H1 (cell line): ENCODE results near the gene NEDD4L. TPM values are rescaled to one million over a fixed set of nuclear protein-coding genes. Genes with fewer than 3 reads are reported as not detected.

ENCODE experiments used
- CTCF ChIA-PET: fragments of 300-600 bp; sonication (Branson Sonifier 250); formaldehyde crosslinking; loops from one replicate; lab custom pipeline; 2021; ENCODE audit not compliant: partially characterized antibody; lab: Charles Lee
- POLR2A ChIA-PET: fragments of 300-600 bp; sonication (Branson Sonifier 250); formaldehyde crosslinking; loops from one replicate; lab custom pipeline; 2021; ENCODE audit warnings: inconsistent platforms; ENCODE audit not compliant: partially characterized antibody; lab: Charles Lee
- DNase-seq, 2 experiments: peaks; one replicate each; pipeline versions ENCODE4 v3.0.0 to v3.0.0-alpha.2; 2010 to 2022; ENCODE audit warnings: low spot score in 2 of 2, low read depth in 1 of 2, mixed read lengths in 1 of 2
- FAIRE-seq: peaks from 2 replicates; lab custom pipeline; 2011; peaks lifted over from hg19 to GRCh38; lab: Jason Lieb, UNC
- H2AFZ ChIP-seq: 2 replicates; pipeline ENCODE4 v1.8.1; 2012; ENCODE audit warnings: low read length, inconsistent platforms
- H2AK5ac ChIP-seq: 2 replicates; pipeline ENCODE4 v1.6.1; 2013; ENCODE audit warnings: low read depth, low read length
- H2BK120ac ChIP-seq: replicated peaks from 2 replicates; pipeline ENCODE3; 2013; ENCODE audit warnings: low read depth, low read length, inconsistent platforms
- H2BK12ac ChIP-seq: 2 replicates; pipeline ENCODE4 v1.6.1; 2013; ENCODE audit warnings: low read depth, low read length
- H2BK15ac ChIP-seq: 2 replicates; pipeline ENCODE4 v1.6.1; 2013; ENCODE audit warnings: low read length
- H2BK20ac ChIP-seq: 2 replicates; pipeline ENCODE4 v1.6.1; 2013; ENCODE audit warnings: low read length
- H2BK5ac ChIP-seq: 2 replicates; pipeline ENCODE4 v1.6.1; 2013; ENCODE audit warnings: low read depth, low read length
- H3K14ac ChIP-seq: 2 replicates; pipeline ENCODE4 v1.6.1; 2013; ENCODE audit warnings: inconsistent platforms; ENCODE audit not compliant: insufficient read length
- H3K18ac ChIP-seq: 2 replicates; pipeline ENCODE4 v1.6.1; 2013; ENCODE audit warnings: low read length; ENCODE audit errors: extremely low read depth
- H3K23ac ChIP-seq: 2 replicates; pipeline ENCODE4 v1.6.1; 2013; ENCODE audit warnings: inconsistent platforms; ENCODE audit not compliant: insufficient read length
- H3K23me2 ChIP-seq: 2 replicates; pipeline ENCODE4 v1.6.1; 2013; ENCODE audit warnings: low read depth, low read length
- H3K27ac ChIP-seq: 2 replicates; pipeline ENCODE4 v1.6.1; 2011; ENCODE audit warnings: low read depth, low read length, inconsistent platforms
- H3K27me3 ChIP-seq, 4 experiments: replicated peaks in 1 of 4; 1 replicate in 1 of 4; 2 replicates in 3 of 4; pipeline versions ENCODE4 v1.6.1 to v1.8.1; 2011 to 2013; ENCODE audit warnings: low read length in 3 of 4, mild to moderate bottlenecking in 3 of 4, inconsistent platforms in 2 of 4, mixed read lengths in 2 of 4, moderate library complexity in 1 of 4; ENCODE audit not compliant: control insufficient read depth in 3 of 4, insufficient read depth in 3 of 4; ENCODE audit errors: extremely low read depth in 1 of 4
- H3K36me3 ChIP-seq, 4 experiments: 2 replicates each; pipeline versions ENCODE4 v1.6.1 to v1.8.1; 2011 to 2013; ENCODE audit warnings: mild to moderate bottlenecking in 4 of 4, low read length in 3 of 4, moderate library complexity in 2 of 4, control low read depth in 1 of 4, inconsistent platforms in 1 of 4; ENCODE audit not compliant: insufficient read depth in 4 of 4, control insufficient read depth in 2 of 4
- H3K4ac ChIP-seq: replicated peaks from 2 replicates; pipeline ENCODE3; 2013; ENCODE audit warnings: low read length, low read depth, mixed read lengths, inconsistent platforms; ENCODE audit not compliant: insufficient read length
- H3K4me1 ChIP-seq, 4 experiments: replicated peaks in 1 of 4; 1 replicate in 1 of 4; 2 replicates in 3 of 4; pipeline versions ENCODE4 v1.6.1 to v1.8.1; 2011 to 2013; ENCODE audit warnings: low read length in 3 of 4, inconsistent platforms in 2 of 4, mixed read lengths in 1 of 4; ENCODE audit not compliant: insufficient read depth in 4 of 4, control insufficient read depth in 3 of 4
- H3K4me2 ChIP-seq, 2 experiments: 2 replicates each; pipeline versions ENCODE4 v1.6.1 to v1.8.1; 2011 to 2013; ENCODE audit warnings: low read depth in 2 of 2, low read length in 2 of 2, control low read depth in 1 of 2, inconsistent platforms in 1 of 2, mild to moderate bottlenecking in 1 of 2; ENCODE audit not compliant: insufficient read depth in 1 of 2
- H3K4me3 ChIP-seq, 4 experiments: fragments of 200-600, 300-600 bp in 1 of 4; sonication (generic), shearing (Covaris generic), sonication (Bioruptor Twin) in 1 of 4; 2 replicates each; pipeline versions ENCODE4 v1.5.1 to v1.8.1; 2011 to 2016; ENCODE audit warnings: low read length in 4 of 4, low read depth in 3 of 4, control low read depth in 2 of 4, inconsistent platforms in 2 of 4, mild to moderate bottlenecking in 2 of 4, mixed read lengths in 1 of 4, moderate library complexity in 1 of 4; ENCODE audit not compliant: insufficient read depth in 2 of 4; ENCODE audit errors: extremely low read depth in 1 of 4
- H3K56ac ChIP-seq: replicated peaks from 2 replicates; pipeline ENCODE3; 2013; ENCODE audit warnings: low read depth, mild to moderate bottlenecking, mixed read lengths, low read length, inconsistent platforms; ENCODE audit not compliant: insufficient read length
- H3K79me1 ChIP-seq: 2 replicates; pipeline ENCODE4 v1.6.1; 2013; ENCODE audit warnings: low read depth, low read length, control low read depth
- H3K79me2 ChIP-seq, 2 experiments: 2 replicates each; pipeline versions ENCODE4 v1.6.1 to v1.8.1; 2012 to 2013; ENCODE audit warnings: low read length in 2 of 2, mild to moderate bottlenecking in 2 of 2, inconsistent platforms in 1 of 2; ENCODE audit not compliant: insufficient read depth in 2 of 2, control insufficient read depth in 1 of 2
- H3K9ac ChIP-seq, 4 experiments: replicated peaks in 1 of 4; 1 replicate in 1 of 4; 2 replicates in 3 of 4; pipeline versions ENCODE4 v1.6.1 to v1.8.1; 2011 to 2013; ENCODE audit warnings: low read depth in 3 of 4, low read length in 3 of 4, control low read depth in 2 of 4, mild to moderate bottlenecking in 2 of 4, moderate library complexity in 2 of 4, inconsistent platforms in 1 of 4; ENCODE audit errors: extremely low read depth in 1 of 4
- H3K9me3 ChIP-seq, 2 experiments: 2 replicates each; pipeline versions ENCODE4 v1.6.1 to v1.8.1; 2012 to 2013; ENCODE audit warnings: mild to moderate bottlenecking in 2 of 2, moderate library complexity in 2 of 2, control low read depth in 1 of 2, inconsistent platforms in 1 of 2, low read depth in 1 of 2, low read length in 1 of 2, mixed read lengths in 1 of 2; ENCODE audit not compliant: insufficient read depth in 2 of 2
- H4K20me1 ChIP-seq, 2 experiments: replicated peaks in 1 of 2; 2 replicates each; pipeline versions ENCODE3 to v1.8.1; 2011 to 2013; ENCODE audit warnings: inconsistent platforms in 2 of 2, low read length in 2 of 2, mild to moderate bottlenecking in 1 of 2; ENCODE audit not compliant: insufficient read depth in 2 of 2, control insufficient read depth in 1 of 2
- H4K5ac ChIP-seq: 2 replicates; pipeline ENCODE4 v1.6.1; 2013; ENCODE audit warnings: low read length, low read depth, mixed read lengths, inconsistent platforms; ENCODE audit not compliant: insufficient read length
- H4K8ac ChIP-seq: 2 replicates; pipeline ENCODE4 v1.8.0; 2013; ENCODE audit warnings: mild to moderate bottlenecking, moderate library complexity, low read length, inconsistent platforms; ENCODE audit not compliant: insufficient read depth; ENCODE audit errors: extremely low read depth
- H4K91ac ChIP-seq: replicated peaks from 2 replicates; pipeline ENCODE3; 2013; ENCODE audit warnings: low read length, mixed read lengths, inconsistent platforms; ENCODE audit not compliant: insufficient read length
- CBX5 ChIP-seq: fragments of 300-800, 300-1000 bp; sonication (generic); IDR thresholded peaks from 2 replicates; pipeline ENCODE4 v1.7.1; 2016; ENCODE audit warnings: antibody characterized with exemption, low read length, low read depth
- CEBPB ChIP-seq: IDR thresholded peaks from 2 replicates; pipeline ENCODE4 v1.6.1; 2012; ENCODE audit warnings: low read depth, low read length
- NRF1 ChIP-seq: IDR thresholded peaks from 2 replicates; pipeline ENCODE4 v1.6.1; 2011; ENCODE audit warnings: mild to moderate bottlenecking, low read depth, low read length, improper control_type of control experiment
- SIX5 ChIP-seq: IDR thresholded peaks from 2 replicates; pipeline ENCODE4 v1.6.1; 2011; ENCODE audit warnings: mild to moderate bottlenecking, low read depth, low read length
- SP4 ChIP-seq: IDR thresholded peaks from 2 replicates; pipeline ENCODE4 v1.6.1; 2012; ENCODE audit warnings: low read length, inconsistent platforms
- WGBS, 2 experiments: shearing (Covaris generic) in 1 of 2; methylation state at CpG; one replicate each; pipeline versions ENCODE4 v1.1.6 to v1.1.7; 2013 to 2015; ENCODE audit warnings: low lambda C conversion rate in 2 of 2, mixed read lengths in 2 of 2, inconsistent platforms in 1 of 2, low coverage in 1 of 2, missing lambda C conversion rate in 1 of 2; ENCODE audit not compliant: insufficient replicate concordance in 2 of 2, insufficient coverage in 1 of 2, insufficient read length in 1 of 2; ENCODE audit errors: extremely low coverage in 1 of 2, missing lambda C conversion rate in 1 of 2; 5-methylcytosine and 5-hydroxymethylcytosine counted together
- polyA plus RNA-seq, 7 experiments: library from polyadenylated mRNA; depleted of rRNA in 3 of 7; stranded (reverse) in 5 of 7; unstranded in 2 of 7; fragments of >200 nt in 5 of 7; fragments of 200-250 nt in 2 of 7; gene quantifications; 1 replicate in 5 of 7; 2 replicates in 1 of 7; 4 replicates in 1 of 7; pipeline versions ENCODE4 v1.2.1 to v1.2.3, GENCODE V29; 2011 to 2013; ENCODE audit warnings: missing spikeins in 2 of 7, mixed read lengths in 2 of 7
- total RNA-seq: library from RNA; stranded (reverse); fragmentation: NEBNext Ultra II Directional; extraction: Animal tissue kit (Norgen Biotek cat#: 25700); gene quantifications from 2 replicates; pipeline ENCODE4 v1.2.1, GENCODE V29; 2021

Gene NEDD4L
- total and polyA plus RNA-seq, 2 of the 8 experiments (the other 6 are each of a cell fraction or from before 2014, with no cell fraction given): 37.3 to 69.8 TPM

- H2BK12ac ChIP-seq: no peak overlapping the region
- no peak overlapping the region for H3K14ac ChIP-seq
- no peak overlapping the region for H3K18ac ChIP-seq
- H3K36me3 ChIP-seq: peaks cover 0 to 4% (median 0%) of the 10 kb centered on the region in 4 experiments; a peak in 1 of 8 replicates
- no peak for FAIRE-seq
- no peak overlapping the region for H3K4me3 ChIP-seq
- POLR2A ChIA-PET: no interaction called here
- no peak for DNase-seq
- H4K91ac ChIP-seq: no peak overlapping the region
- H3K79me1 ChIP-seq: peaks cover 3% of the 10 kb centered on the region; the same call in 1 of the 2 replicates
- no peak overlapping the region for H3K27ac ChIP-seq
- no peak overlapping the region for H4K5ac ChIP-seq
- CTCF ChIA-PET: interaction anchor here (0.6 to 1.1 kb wide), 3 partner anchors 16 to 164 kb away, joined by 3 to 4 read pairs (median 3); no protein-coding TSS in a partner anchor
- H3K56ac ChIP-seq: no peak overlapping the region
- H3K4ac ChIP-seq: no peak overlapping the region
- no peak overlapping the region for H2BK5ac ChIP-seq
- H2AK5ac ChIP-seq: no peak overlapping the region
- H3K79me2 ChIP-seq: peaks cover 0 to 23% of the 10 kb centered on the region in 2 experiments; a peak in 3 of 4 replicates
- no peaks in the 10 kb centered on the region for H3K27me3 ChIP-seq
- H3K9me3 ChIP-seq: peaks cover 0 to 2% of the 10 kb centered on the region in 2 experiments; a peak in 2 of 4 replicates
- H3K9ac ChIP-seq: no peak overlapping the region
- 91% methylated on average over 8 of the region's 8 CpGs; no CpG with 5 or more reads in 1 of the 2 experiments for WGBS, 2 experiments
- H3K4me2 ChIP-seq: no peak overlapping the region
- no peak overlapping the region for H3K23ac ChIP-seq
- no peak overlapping the region for H2BK15ac ChIP-seq
- TF ChIP-seq SP4 (no peak), NRF1 (no peak), CBX5 (no peak), SIX5 (no peak), CEBPB (no peak)
- H4K8ac ChIP-seq: no peak overlapping the region
- H2AFZ ChIP-seq: no peak overlapping the region
- H2BK120ac ChIP-seq: no peak overlapping the region
- no peaks in the 10 kb centered on the region; a peak in 1 of 7 replicates for H3K4me1 ChIP-seq
- no peaks in the 10 kb centered on the region for H3K23me2 ChIP-seq
- H4K20me1 ChIP-seq: peaks cover 2 to 5% of the 10 kb centered on the region in 2 experiments
- H2BK20ac ChIP-seq: no peak overlapping the region
These were observed 264.4 kb downstream of the NEDD4L start for GRCh38 chr18:58308463-58308862.
